ENCODE data around the gene TDG. TPM values are rescaled to one million over a fixed set of nuclear protein-coding genes. Genes with fewer than 3 reads are reported as not detected.
A peak's percentile ranks its signal among the peaks of the same experiment; 100 is the strongest.

TDG gene
- 10 to 100 TPM; 14.6 to 41.4 (median 24.6) TPM for total RNA-seq

GRCh38 chr12:103965590-103966504 lies at the start of gene TDG:
TSS of gene TDG (plus strand) at chr12:103965872. CDS start at chr12:103966038, 166 bp downstream.
- TF ChIP-seq CTCF (IDR thresholded peaks at IDR 0.05) = no peak
- peak; percentile 93 for DNase-seq (ENCODE audit: low spot score)
- peak; percentile 95 for ATAC-seq (ENCODE audit: low FRiP score)

- TF ChIP-seq CTCF (IDR thresholded peaks at IDR 0.05) = no peak
- ATAC-seq (ENCODE audit: low FRiP score) = no peak
Observed at GRCh38 chr12:103917873-103918272, 47.8 kb upstream of the TDG start.

GRCh38 chr12:103924761-103925641 lies 40.7 kb upstream of the TDG start:
- ATAC-seq (ENCODE audit: low FRiP score) (no peak), DNase-seq (ENCODE audit: low spot score) (no peak)
- TF ChIP-seq CTCF (IDR thresholded peaks at IDR 0.05) = no peak

More at GRCh38 chr12:103917873-103918272, 47.8 kb upstream of the TDG start:
- no peak for DNase-seq (ENCODE audit: low spot score)

- no peak for TF ChIP-seq CTCF (IDR thresholded peaks at IDR 0.05)
- ATAC-seq (ENCODE audit: low FRiP score) (no peak), DNase-seq (ENCODE audit: low spot score) (no peak)
Observed at GRCh38 chr12:103928682-103929045, 37.0 kb upstream of the TDG start.

- TF ChIP-seq CTCF (IDR thresholded peaks at IDR 0.05) = no peak
- ATAC-seq (ENCODE audit: low FRiP score) (peak; percentile 70), DNase-seq (ENCODE audit: low spot score) (peak; percentile 51)
Observed at GRCh38 chr12:103929046-103929783, 36.5 kb upstream of the TDG start.

GRCh38 chr12:103929784-103930033 lies 36.0 kb upstream of the TDG start:
- DNase-seq (ENCODE audit: low spot score) = no peak
- ATAC-seq (ENCODE audit: low FRiP score) = no peak
- no peak for TF ChIP-seq CTCF (IDR thresholded peaks at IDR 0.05)

Data from omental fat pad (tissue), 4 donors.